ENCODE data around the gene FAM186B. TPM values are rescaled to one million over a fixed set of nuclear protein-coding genes. Genes with fewer than 3 reads are reported as not detected.

FAM186B gene
- total RNA-seq, 1 experiment from 2014 or later, result 0.46 TPM

DNA sequence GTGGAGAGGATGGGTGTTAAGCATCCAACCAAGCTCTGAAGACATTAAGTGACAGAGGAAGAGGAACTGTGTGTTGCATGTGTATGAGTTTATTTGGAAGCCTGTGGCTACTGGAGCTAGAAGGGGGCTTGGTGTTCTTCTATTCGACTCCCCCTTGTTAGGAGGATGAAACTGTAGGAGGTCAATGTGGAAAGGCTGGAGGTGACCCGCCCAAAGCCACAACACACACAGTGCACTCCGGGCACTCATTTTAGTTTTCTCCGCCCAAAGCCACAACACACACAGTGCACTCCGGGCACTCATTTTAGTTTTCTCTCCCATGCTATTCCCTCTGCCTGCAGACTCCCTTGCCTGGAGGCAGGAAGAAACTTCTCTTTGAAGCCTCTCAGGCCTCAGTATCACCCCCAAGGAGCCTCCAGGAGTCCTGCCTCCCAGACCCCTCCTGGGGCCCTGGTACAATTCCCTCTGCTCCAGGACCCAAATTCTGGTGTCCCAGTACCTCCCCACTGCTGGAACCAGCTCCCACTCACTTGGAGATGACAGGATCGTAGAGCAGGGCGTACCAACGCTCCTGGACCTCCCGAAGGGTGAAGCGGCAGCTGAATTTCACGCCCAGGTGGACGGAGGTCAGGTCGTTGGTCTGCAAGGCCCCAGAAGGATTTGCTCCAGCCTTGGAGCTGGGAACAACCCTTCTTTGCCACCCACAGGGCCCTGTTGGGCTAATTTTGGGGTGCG is 41.3 kb downstream of the FAM186B start:
- H3K23ac ChIP-seq (ENCODE audit: insufficient read length, low read depth, low read length), result no peak overlapping the region
- no peak overlapping the region for H2BK12ac ChIP-seq (ENCODE audit: insufficient read length, low read depth, low read length)
- no peak overlapping the region for H3K56ac ChIP-seq (ENCODE audit: insufficient read length, low read depth, low read length)
- H2AFZ ChIP-seq (ENCODE audit: low read length), result no peak overlapping the region
- H3K79me1 ChIP-seq (ENCODE audit: insufficient read depth, low read depth, low read length, poor library complexity, severe bottlenecking), result peaks cover 3% of the 10 kb centered on the region
- H2AK5ac ChIP-seq (ENCODE audit: insufficient read length, low read length), result no peak overlapping the region
- H3K27me3 Mint-ChIP-seq (ENCODE audit: low read depth), result no peaks in the 10 kb centered on the region; the same call in 1 of the 2 replicates
- WGBS (ENCODE audit: extremely low coverage, insufficient read length, low lambda C conversion rate), result no CpG with 5 or more reads among the region's 14 CpGs
- peaks cover 0 to 3% of the 10 kb centered on the region in 2 experiments; a peak in 1 of 5 replicates for H3K9me3 Mint-ChIP-seq
- H4K5ac ChIP-seq (ENCODE audit: insufficient read length, low read depth, low read length), result no peak overlapping the region
- H3K27ac Mint-ChIP-seq, result peak overlapping the region in 1 of 3 experiments; percentile 57; a peak in 2 of 7 replicates
- no peak overlapping the region for H2BK15ac ChIP-seq (ENCODE audit: low read depth, low read length)
- no peak overlapping the region for H4K91ac ChIP-seq (ENCODE audit: insufficient read length, low read depth, low read length)
- peak overlapping the region in 1 of 2 experiments; percentile 17; a peak in 1 of 5 replicates for H3K4me3 Mint-ChIP-seq
- no peak overlapping the region for H3K4me2 ChIP-seq (ENCODE audit: insufficient read depth, insufficient read length, low read length)
- no peaks in the 10 kb centered on the region for H3K4me1 ChIP-seq (ENCODE audit: insufficient read depth, low read length)
- H3T11ph ChIP-seq (ENCODE audit: low read length), result no peak overlapping the region
- no peaks in the 10 kb centered on the region for H3K27me3 ChIP-seq (ENCODE audit: insufficient read depth, low read length)
- no peak overlapping the region for H3K14ac ChIP-seq (ENCODE audit: insufficient read depth, low read length)
- H3K79me2 ChIP-seq (ENCODE audit: insufficient read depth, low read length), result no peaks in the 10 kb centered on the region; the same call in 1 of the 2 replicates
- H2BK120ac ChIP-seq (ENCODE audit: low read depth, low read length, poor library complexity, severe bottlenecking), result no peak overlapping the region
- H2BK5ac ChIP-seq (ENCODE audit: insufficient read length, low read length), result no peak overlapping the region
- no peak overlapping the region for H3K4ac ChIP-seq (ENCODE audit: low read depth, low read length)
- no peaks in the 10 kb centered on the region for H4K20me1 ChIP-seq (ENCODE audit: control insufficient read depth, insufficient read depth, insufficient read length)
- TF ChIP-seq CTCF (conservative IDR thresholded peaks at IDR 0.05), result no peak
- no peak overlapping the region for H3K9ac ChIP-seq (ENCODE audit: extremely low read depth, insufficient read length, low read length)
- H3K36me3 Mint-ChIP-seq (ENCODE audit: insufficient read depth in 1 of 3, low read depth in 3 of 3), result peaks cover 21 to 61% (median 57%) of the 10 kb centered on the region in 3 experiments; a peak in 6 of 7 replicates
- no peak overlapping the region for H2BK20ac ChIP-seq (ENCODE audit: low read depth, low read length, poor library complexity, severe bottlenecking)
- H3K18ac ChIP-seq (ENCODE audit: insufficient read length, low read depth, low read length), result no peak overlapping the region
- H3K9me3 ChIP-seq (ENCODE audit: control insufficient read depth, low read depth, low read length), result no peaks in the 10 kb centered on the region
- no peak for DNase-seq
- H4K8ac ChIP-seq (replicated peaks; ENCODE audit: insufficient read length, low read depth, low read length), result no peak overlapping the region
- H3K27ac ChIP-seq (ENCODE audit: insufficient read length, low read depth, low read length), result no peak overlapping the region
- H3K23me2 ChIP-seq (ENCODE audit: insufficient read length, low read depth, low read length, poor library complexity, severe bottlenecking), result peaks cover 6% of the 10 kb centered on the region
- peaks cover 2 to 14% of the 10 kb centered on the region in 2 experiments for H3K4me1 Mint-ChIP-seq
